HCT116 (cell line): Measurements from ENCODE around the gene MYO7B. TPM values are rescaled to one million over a fixed set of nuclear protein-coding genes. Genes with fewer than 3 reads are reported as not detected.
"Not testable (repeated sequence)": the region's sequence is repeated elsewhere in the genome, so short reads cannot be mapped to it uniquely, and the experiment has no call there.

Experiments used
- ATAC-seq: fragments of 200-7000 bp; cut with Tn5 transposase; 2 replicates; pipeline ENCODE4 v1.9.1; 2020; ENCODE audit warnings: mild to moderate bottlenecking, moderate library complexity
- BruUV-seq: library from RNA; stranded (reverse); fragments of 400-500 nt; replicated peaks from 2 replicates; lab custom pipeline; 2021; lab: Mats Ljungman, UMichigan
- CTCF ChIA-PET: fragments of 300-600 bp; sonication (Branson Sonifier 250); formaldehyde crosslinking; loops from one replicate; lab custom pipeline; 2021; ENCODE audit warnings: antibody characterized with exemption; lab: Charles Lee
- POLR2A ChIA-PET: fragments of 300-600, 350-600 bp; sonication (Branson Sonifier 250); formaldehyde crosslinking; loops from one replicate; lab custom pipeline; 2021; ENCODE audit warnings: antibody characterized with exemption; lab: Charles Lee
- RAD21 ChIA-PET, 2 experiments: fragments of 300-600 bp; sonication (Branson Sonifier 250); formaldehyde crosslinking; loops; one replicate each; lab custom pipeline; 2023; ENCODE audit warnings: low total read pairs in 2 of 2; ENCODE audit not compliant: uncharacterized antibody in 2 of 2, unreplicated experiment in 2 of 2, low non-redundant PET in 1 of 2; lab: Charles Lee
- DNase-seq: peaks from one replicate; pipeline ENCODE4 v3.0.0-alpha.2; 2010; ENCODE audit warnings: low read depth, low spot score
- H2AFZ ChIP-seq: fragments of 200-600 bp; shearing (Covaris generic), sonication (generic); 2 replicates; pipeline ENCODE4 v1.6.1; 2017; ENCODE audit warnings: low read depth, mixed run types, mixed read lengths, antibody characterized with exemption, low read length; ENCODE audit not compliant: poor library complexity, severe bottlenecking
- H3K27ac ChIP-seq: 2 replicates; pipeline ENCODE4 v1.5.1; 2012; ENCODE audit warnings: low read depth, low read length
- H3K27me3 ChIP-seq: fragments of 200-600 bp; sonication (generic); 2 replicates; pipeline ENCODE4 v1.6.1; 2016; ENCODE audit warnings: mixed run types, low read length, mixed read lengths; ENCODE audit not compliant: insufficient read depth
- H3K36me3 ChIP-seq, 2 experiments: fragments of 200-500 bp in 1 of 2; fragments of 200-600 bp in 1 of 2; sonication (Bioruptor generic) in 1 of 2; sonication (generic) in 1 of 2; 2 replicates each; pipeline versions ENCODE4 v1.5.1 to v1.6.1; 2014 to 2016; ENCODE audit warnings: low read length in 2 of 2, inconsistent platforms in 1 of 2, mixed read lengths in 1 of 2, mixed run types in 1 of 2; ENCODE audit not compliant: insufficient read depth in 2 of 2, control insufficient read depth in 1 of 2
- H3K4me1 ChIP-seq, 2 experiments: fragments of 200-600 bp in 1 of 2; sonication (generic) in 1 of 2; 2 replicates each; pipeline versions ENCODE4 v1.5.1 to v1.6.1; 2012 to 2017; ENCODE audit warnings: low read length in 2 of 2, inconsistent platforms in 1 of 2, mild to moderate bottlenecking in 1 of 2, mixed read lengths in 1 of 2, mixed run types in 1 of 2, moderate library complexity in 1 of 2; ENCODE audit not compliant: insufficient read depth in 2 of 2, control insufficient read depth in 1 of 2
- H3K4me2 ChIP-seq: fragments of 200-600 bp; sonication (generic); 2 replicates; pipeline ENCODE4 v1.6.1; 2017; ENCODE audit warnings: mixed run types, low read length, mixed read lengths
- H3K4me3 ChIP-seq, 2 experiments: fragments of 200-600 bp in 1 of 2; sonication (generic) in 1 of 2; replicated peaks in 1 of 2; 2 replicates each; pipeline ENCODE4 v1.5.1; 2011 to 2016; ENCODE audit warnings: low read length in 2 of 2, control low read depth in 1 of 2, low read depth in 1 of 2, mild to moderate bottlenecking in 1 of 2, mixed read lengths in 1 of 2, mixed run types in 1 of 2
- H3K79me2 ChIP-seq: fragments of 200-600 bp; sonication (generic); 2 replicates; pipeline ENCODE4 v1.6.1; 2017; ENCODE audit warnings: mild to moderate bottlenecking, mixed run types, low read length, moderate library complexity, mixed read lengths; ENCODE audit not compliant: insufficient read depth
- H3K9ac ChIP-seq: fragments of 200-600 bp; sonication (generic); 2 replicates; pipeline ENCODE4 v1.6.1; 2016; ENCODE audit warnings: low read length, mixed read lengths
- H3K9me2 ChIP-seq: fragments of 200-600 bp; sonication (generic), shearing (Covaris generic); 2 replicates; pipeline ENCODE4 v1.6.1; 2017; ENCODE audit warnings: mixed run types, mild to moderate bottlenecking, moderate library complexity; ENCODE audit not compliant: insufficient read depth
- H3K9me3 ChIP-seq, 2 experiments: fragments of 200-500 bp in 1 of 2; fragments of 200-600 bp in 1 of 2; sonication (Bioruptor generic) in 1 of 2; sonication (generic) in 1 of 2; 2 replicates each; pipeline ENCODE4 v1.6.1; 2014 to 2017; ENCODE audit warnings: low read length in 2 of 2, mixed read lengths in 2 of 2, inconsistent platforms in 1 of 2, low read depth in 1 of 2, mild to moderate bottlenecking in 1 of 2, mixed run types in 1 of 2, moderate library complexity in 1 of 2; ENCODE audit not compliant: control insufficient read depth in 1 of 2, insufficient read depth in 1 of 2
- H4K20me1 ChIP-seq: fragments of 200-600 bp; sonication (generic), shearing (Covaris generic); 2 replicates; pipeline ENCODE4 v1.6.1; 2017; ENCODE audit warnings: mixed run types, mild to moderate bottlenecking, moderate library complexity; ENCODE audit not compliant: insufficient read depth
- ATF3 ChIP-seq: IDR thresholded peaks from 2 replicates; pipeline ENCODE4 v1.6.1; 2012
- EGR1 ChIP-seq: IDR thresholded peaks from 2 replicates; pipeline ENCODE4 v1.6.1; 2012; ENCODE audit warnings: low read depth
- EZH2 ChIP-seq: fragments of 200-600 bp; sonication (generic); IDR thresholded peaks from 2 replicates; pipeline ENCODE4 v1.6.1; 2017; ENCODE audit warnings: antibody characterized with exemption, mixed run types
- POLR2AphosphoS5 ChIP-seq: IDR thresholded peaks from 2 replicates; pipeline ENCODE4 v1.6.1; 2011; ENCODE audit warnings: mild to moderate bottlenecking, low read depth, low read length, moderate library complexity
- SIN3A ChIP-seq: IDR thresholded peaks from 2 replicates; pipeline ENCODE4 v1.6.1; 2012; ENCODE audit warnings: low read depth
- SP1 ChIP-seq: IDR thresholded peaks from 2 replicates; pipeline ENCODE4 v1.6.1; 2012; ENCODE audit warnings: low read depth
- SRF ChIP-seq: IDR thresholded peaks from 2 replicates; pipeline ENCODE4 v1.6.1; 2012; ENCODE audit warnings: low read depth
- ZNF274 ChIP-seq: fragments of 200-500 bp; sonication (Bioruptor generic); IDR thresholded peaks from 2 replicates; pipeline ENCODE4 v1.6.1; 2014; ENCODE audit warnings: mild to moderate bottlenecking, low read depth, low read length, inconsistent platforms
- intact Hi-C: fragments of 100-400 bp; cut with micrococcal nuclease; formaldehyde crosslinking; loops from 2 replicates; pipeline ENCODE4 v1.10.0; 2022
- total RNA-seq: library from RNA; stranded (reverse); gene quantifications from one replicate; pipeline ENCODE4 v1.2.1, GENCODE V29; 2021; ENCODE audit not compliant: unreplicated experiment
- TF ChIP-seq, protein P1 (sequence below): IDR thresholded peaks from 2 replicates; pipeline ENCODE4 v1.6.1; 2012; ENCODE audit warnings: low read depth

The MYO7B gene
- total RNA-seq, 1 experiment from 2014 or later, result 0.07 TPM

- ChIA-PET POLR2A (no interaction called here), CTCF (no interaction called here), RAD21 (no interaction called here)
- peaks cover 11% of the 10 kb centered on the region; the same call in 1 of the 2 replicates for H4K20me1 ChIP-seq
- peaks cover 78% of the 10 kb centered on the region for H3K79me2 ChIP-seq
- no peak overlapping the region for H3K4me2 ChIP-seq
- peaks cover 25 to 30% of the 10 kb centered on the region in 2 experiments; a peak in 3 of 4 replicates for H3K36me3 ChIP-seq
- intact Hi-C loops, result no loop called here
- H3K27ac ChIP-seq, result no peak overlapping the region
- no peak overlapping the region for H2AFZ ChIP-seq
- no peaks in the 10 kb centered on the region for H3K9me3 ChIP-seq
- H3K9me2 ChIP-seq, result no peaks in the 10 kb centered on the region
- peaks cover 5 to 21% of the 10 kb centered on the region in 2 experiments; a peak in 3 of 4 replicates for H3K4me1 ChIP-seq
- no peak overlapping the region for H3K4me3 ChIP-seq
- ATAC-seq, result no peak
- no TSS peak for BruUV-seq
- no peak for DNase-seq
- TF ChIP-seq EGR1 (no peak), POLR2AphosphoS5 (no peak), EZH2 (no peak), SIN3A (no peak), SRF (no peak), SP1 (no peak), ATF3 (no peak), ZNF274 (no peak)
- TF ChIP-seq, protein P1, sequence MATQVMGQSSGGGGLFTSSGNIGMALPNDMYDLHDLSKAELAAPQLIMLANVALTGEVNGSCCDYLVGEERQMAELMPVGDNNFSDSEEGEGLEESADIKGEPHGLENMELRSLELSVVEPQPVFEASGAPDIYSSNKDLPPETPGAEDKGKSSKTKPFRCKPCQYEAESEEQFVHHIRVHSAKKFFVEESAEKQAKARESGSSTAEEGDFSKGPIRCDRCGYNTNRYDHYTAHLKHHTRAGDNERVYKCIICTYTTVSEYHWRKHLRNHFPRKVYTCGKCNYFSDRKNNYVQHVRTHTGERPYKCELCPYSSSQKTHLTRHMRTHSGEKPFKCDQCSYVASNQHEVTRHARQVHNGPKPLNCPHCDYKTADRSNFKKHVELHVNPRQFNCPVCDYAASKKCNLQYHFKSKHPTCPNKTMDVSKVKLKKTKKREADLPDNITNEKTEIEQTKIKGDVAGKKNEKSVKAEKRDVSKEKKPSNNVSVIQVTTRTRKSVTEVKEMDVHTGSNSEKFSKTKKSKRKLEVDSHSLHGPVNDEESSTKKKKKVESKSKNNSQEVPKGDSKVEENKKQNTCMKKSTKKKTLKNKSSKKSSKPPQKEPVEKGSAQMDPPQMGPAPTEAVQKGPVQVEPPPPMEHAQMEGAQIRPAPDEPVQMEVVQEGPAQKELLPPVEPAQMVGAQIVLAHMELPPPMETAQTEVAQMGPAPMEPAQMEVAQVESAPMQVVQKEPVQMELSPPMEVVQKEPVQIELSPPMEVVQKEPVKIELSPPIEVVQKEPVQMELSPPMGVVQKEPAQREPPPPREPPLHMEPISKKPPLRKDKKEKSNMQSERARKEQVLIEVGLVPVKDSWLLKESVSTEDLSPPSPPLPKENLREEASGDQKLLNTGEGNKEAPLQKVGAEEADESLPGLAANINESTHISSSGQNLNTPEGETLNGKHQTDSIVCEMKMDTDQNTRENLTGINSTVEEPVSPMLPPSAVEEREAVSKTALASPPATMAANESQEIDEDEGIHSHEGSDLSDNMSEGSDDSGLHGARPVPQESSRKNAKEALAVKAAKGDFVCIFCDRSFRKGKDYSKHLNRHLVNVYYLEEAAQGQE, result no peak
- TF ChIP-seq, all 23 proteins: peak for 0
- no peaks in the 10 kb centered on the region for H3K27me3 ChIP-seq
- no peak overlapping the region for H3K9ac ChIP-seq
These were observed 12.1 kb upstream of the MYO7B start for GRCh38 chr2:127523269-127523939.

GRCh38 chr2:127524198-127524834, 11.2 kb upstream of the MYO7B start:
- ATAC-seq, RAD21 ChIA-PET, intact Hi-C loops, POLR2A ChIA-PET, H3K9me3 ChIP-seq, H2AFZ ChIP-seq, H3K9me2 ChIP-seq, CTCF ChIA-PET, H3K27me3 ChIP-seq, H3K9ac ChIP-seq, H3K27ac ChIP-seq, H3K4me3 ChIP-seq, DNase-seq: not testable (repeated sequence)
- BruUV-seq, result TSS peak; percentile 11
- H3K79me2 ChIP-seq, result peaks cover 69% of the 10 kb centered on the region
- H4K20me1 ChIP-seq, result peaks cover 11% of the 10 kb centered on the region; the same call in 1 of the 2 replicates
- peaks cover 5 to 21% of the 10 kb centered on the region in 2 experiments; a peak in 3 of 4 replicates for H3K4me1 ChIP-seq
- peaks cover 25 to 30% of the 10 kb centered on the region in 2 experiments; a peak in 3 of 4 replicates for H3K36me3 ChIP-seq
- 0 out of 2 replicates have a peak overlapping the region, but pooled peaks have one; percentile 15 for H3K4me2 ChIP-seq
